ENCODE measurements around the gene PDE9A. TPM values are rescaled to one million over a fixed set of nuclear protein-coding genes. Genes with fewer than 3 reads are reported as not detected.
A peak's percentile ranks its signal among the peaks of the same experiment; 100 is the strongest.

Gene PDE9A
- total RNA-seq, 1 experiment from 2014 or later: not detected

- no peak for DNase-seq (ENCODE audit: low spot score)
These were observed 102.6 kb downstream of the PDE9A start for GRCh38 chr21:42755766-42756579.

GRCh38 chr21:42756580-42757250 lies 103.3 kb downstream of the PDE9A start:
- no peak for DNase-seq (ENCODE audit: low spot score)

- no peak for DNase-seq (ENCODE audit: low spot score)
These were observed 104.0 kb downstream of the PDE9A start for GRCh38 chr21:42757422-42757821.

DNA sequence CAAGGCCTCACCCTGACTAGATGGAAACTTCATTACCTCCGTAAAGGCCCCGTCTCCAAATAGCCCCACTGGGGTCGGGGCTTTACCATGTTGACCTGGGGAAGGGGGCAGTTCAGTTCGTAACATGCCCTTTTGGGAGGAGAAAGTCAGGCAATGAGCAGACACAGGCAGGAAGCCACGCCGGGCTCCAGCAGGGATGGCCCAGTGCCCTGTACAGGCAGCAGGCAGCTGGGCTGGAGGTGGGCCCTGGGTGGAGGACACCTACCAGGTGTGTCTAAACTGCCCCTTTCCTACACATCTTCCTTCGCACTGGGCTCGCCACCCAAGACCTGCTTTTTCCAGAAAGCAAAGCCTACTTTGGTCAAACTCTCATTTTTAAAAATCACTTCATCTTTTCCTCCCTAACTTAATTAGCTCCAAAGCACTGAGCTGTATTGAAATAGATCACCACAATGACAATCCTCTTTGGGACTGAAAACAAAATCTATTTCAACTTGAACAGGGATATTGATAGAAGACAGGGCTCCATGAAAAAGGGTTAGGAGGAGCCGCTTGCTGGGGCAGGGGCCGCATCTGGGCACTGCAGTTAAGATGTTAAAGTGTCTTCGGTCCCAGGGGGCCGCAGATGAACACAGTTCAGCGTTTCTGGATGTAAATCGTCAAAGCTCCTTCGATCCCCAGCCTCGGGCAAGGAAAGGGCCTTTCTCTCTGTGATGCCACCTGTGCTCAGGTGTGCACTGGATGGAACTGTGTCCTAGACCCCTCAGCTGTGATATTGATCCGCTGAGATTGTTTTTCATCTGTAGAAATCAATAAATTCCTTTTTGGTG lies 104.6 kb downstream of the PDE9A start:
- DNase-seq (ENCODE audit: low spot score): no peak

DNA sequence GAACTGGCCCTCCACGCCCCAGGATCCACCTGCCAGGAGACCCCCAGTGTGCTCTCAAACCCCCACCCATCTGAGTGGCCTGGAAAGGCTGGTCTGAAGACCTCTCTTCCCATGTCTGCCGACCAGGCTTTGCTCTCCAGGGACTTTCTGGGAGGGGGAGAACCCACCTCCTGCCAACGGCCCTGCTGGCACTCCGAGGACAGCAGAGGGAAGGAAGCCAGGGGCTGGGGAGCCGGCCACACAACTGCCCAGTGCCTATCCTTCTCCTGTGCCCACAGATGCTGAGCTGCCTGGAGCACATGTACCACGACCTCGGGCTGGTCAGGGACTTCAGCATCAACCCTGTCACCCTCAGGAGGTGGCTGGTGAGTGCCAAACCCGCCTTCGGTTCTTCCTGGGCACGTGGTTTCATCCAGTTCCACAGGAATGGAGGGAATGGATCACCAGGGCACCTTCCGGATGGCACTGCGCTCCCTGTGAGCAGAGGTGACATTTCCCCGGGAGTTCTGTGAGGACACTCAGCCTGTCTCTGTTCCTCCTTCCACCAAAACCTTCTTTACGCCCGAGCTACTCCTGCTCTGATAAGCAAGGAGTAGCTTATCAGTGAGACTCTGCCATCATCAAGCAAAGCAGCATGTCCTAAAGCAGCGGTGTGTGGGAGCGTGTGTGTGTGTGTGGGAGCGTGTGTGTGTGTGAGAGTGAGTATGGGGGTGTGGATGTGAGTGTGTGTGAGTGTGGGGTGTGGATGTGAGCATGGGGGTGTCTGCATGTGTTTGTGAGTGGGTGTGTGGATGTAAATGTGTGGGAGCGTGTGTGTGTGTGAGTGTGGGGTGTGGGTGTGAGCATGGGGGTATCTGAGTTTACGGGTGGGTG lies 105.5 kb downstream of the PDE9A start:
- DNase-seq (ENCODE audit: low spot score): no peak

GRCh38 chr21:42759594-42759927 lies 106.1 kb downstream of the PDE9A start:
- DNase-seq (ENCODE audit: low spot score): no peak

DNA sequence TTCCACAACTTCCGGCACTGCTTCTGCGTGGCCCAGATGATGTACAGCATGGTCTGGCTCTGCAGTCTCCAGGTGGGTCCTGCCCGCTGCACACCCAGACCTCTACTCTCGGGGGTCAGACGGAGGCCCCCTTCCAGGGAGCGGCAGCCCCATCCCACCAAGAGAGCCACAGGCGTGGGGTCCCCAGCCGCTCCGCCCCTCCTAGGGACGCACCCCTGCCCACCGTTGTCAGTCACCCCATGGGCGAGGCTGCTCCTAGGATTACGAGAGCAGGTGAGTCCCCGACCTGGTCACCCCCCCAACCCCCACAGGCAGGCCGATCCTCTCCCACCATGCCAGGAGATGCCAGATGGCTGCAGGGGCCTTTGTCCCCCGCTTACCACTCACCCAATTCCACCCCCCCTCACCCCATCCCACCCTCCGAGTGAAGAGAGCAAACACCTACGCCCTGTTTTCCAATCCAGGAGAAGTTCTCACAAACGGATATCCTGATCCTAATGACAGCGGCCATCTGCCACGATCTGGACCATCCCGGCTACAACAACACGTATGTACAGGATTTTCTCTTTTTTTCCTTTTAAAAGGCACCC lies 107.0 kb downstream of the PDE9A start:
- DNase-seq (ENCODE audit: low spot score): no peak

- peak; percentile 2 for DNase-seq (ENCODE audit: low spot score)
These were observed 107.7 kb downstream of the PDE9A start for GRCh38 chr21:42760951-42761751.

DNA sequence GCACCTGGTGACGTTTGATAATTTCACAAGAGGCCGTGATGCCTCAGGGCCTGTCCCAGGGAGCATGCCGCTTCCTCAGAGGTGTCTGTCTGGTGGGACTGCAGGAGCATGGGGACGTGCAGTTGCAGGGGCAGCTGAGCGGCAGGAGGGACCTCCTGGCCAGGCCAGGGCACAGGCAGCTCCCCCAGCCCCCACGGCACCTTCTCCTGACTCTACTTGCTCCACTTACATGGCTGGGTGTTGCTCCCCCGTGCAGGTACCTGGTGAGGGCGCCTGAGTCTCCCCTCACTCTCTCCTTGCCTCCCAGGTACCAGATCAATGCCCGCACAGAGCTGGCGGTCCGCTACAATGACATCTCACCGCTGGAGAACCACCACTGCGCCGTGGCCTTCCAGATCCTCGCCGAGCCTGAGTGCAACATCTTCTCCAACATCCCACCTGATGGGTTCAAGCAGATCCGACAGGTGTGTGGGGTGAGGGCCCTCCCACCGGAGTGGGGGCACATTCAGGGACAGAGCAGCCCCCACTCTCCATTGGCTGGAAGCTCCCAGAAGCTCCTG lies 108.4 kb downstream of the PDE9A start:
- DNase-seq (ENCODE audit: low spot score): no peak

DNA sequence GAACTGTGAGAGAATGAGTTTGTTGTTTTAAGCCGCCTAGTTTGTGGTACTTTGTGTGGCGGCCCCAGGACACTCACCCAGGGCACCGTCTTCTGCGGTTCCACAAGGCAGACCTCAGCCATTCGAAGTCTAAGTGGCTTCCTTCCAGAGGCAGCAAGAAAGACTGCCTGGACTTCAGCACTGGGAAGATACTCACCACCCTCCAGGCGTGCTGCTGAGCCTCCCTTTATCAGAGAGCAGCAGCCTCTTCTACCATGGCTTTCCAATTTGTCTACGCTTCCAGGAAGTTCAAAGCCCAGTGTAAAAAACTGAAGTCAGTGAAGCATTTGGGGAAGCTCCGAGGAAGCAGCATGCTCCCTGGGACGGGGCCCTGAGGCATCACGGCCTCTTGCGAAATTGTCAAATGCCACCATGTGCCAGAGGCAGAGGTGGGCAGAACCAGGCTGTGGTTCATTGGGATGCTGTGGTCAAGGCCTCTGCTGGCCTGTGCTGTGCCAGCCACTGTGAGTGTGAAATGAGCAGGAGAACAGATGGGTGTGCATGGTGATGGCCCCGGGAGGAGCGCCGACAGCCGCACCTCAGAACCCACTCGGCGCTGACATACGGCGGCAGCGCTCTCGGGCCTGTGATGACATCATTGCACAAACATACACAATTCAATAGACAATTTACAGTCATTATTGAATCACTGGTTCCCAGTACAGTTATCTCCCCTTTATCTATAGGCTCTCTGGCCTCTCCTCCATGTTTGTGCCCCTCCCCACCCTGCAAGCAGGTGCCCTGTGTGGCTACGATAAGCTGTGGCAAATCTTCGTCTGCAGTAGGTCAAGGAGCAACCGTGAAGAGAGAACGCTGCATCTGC lies 110.4 kb downstream of the PDE9A start:
- no peak for DNase-seq (ENCODE audit: low spot score)

- DNase-seq (ENCODE audit: low spot score): no peak
These were observed 111.0 kb downstream of the PDE9A start for GRCh38 chr21:42764443-42764760.

DNA sequence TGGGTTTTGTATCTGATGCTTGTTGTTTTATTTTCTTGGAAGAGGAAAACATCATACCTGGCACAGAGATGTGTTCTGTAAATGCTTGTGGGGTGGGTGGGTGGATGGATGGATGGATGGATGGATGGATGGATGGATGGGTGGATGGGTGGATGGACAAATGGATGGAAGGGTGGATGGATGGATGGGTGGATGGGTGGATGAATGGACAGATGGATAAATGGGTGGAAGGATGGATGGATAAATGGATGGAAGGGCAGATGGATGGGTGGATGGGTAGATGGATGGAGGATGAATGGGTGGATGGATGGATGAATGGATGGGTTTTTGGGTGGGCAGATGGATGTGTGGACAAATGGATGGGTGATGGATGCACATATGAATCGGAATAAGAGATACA lies 111.5 kb downstream of the PDE9A start:
- no peak for DNase-seq (ENCODE audit: low spot score)

DNA sequence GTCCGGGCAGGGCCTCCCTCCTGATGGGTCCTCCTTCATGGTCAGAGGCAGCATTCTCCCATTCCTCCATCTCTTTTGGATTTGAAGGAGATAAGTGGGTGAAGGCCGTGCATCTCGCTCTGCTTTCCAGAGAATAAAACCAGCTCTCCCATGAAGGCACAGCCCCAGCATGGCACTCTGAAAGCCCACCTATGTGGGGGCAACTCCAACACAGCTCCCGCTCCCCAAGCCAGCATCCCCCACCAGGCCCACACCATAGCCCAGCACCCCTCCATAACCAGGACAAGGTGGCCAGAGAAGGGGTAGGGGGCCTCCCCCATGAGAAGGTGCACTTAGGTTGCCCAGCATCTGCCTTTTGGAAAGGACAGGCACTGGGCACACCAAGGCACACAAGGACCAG lies 112.2 kb downstream of the PDE9A start:
- DNase-seq (ENCODE audit: low spot score): no peak

DNA sequence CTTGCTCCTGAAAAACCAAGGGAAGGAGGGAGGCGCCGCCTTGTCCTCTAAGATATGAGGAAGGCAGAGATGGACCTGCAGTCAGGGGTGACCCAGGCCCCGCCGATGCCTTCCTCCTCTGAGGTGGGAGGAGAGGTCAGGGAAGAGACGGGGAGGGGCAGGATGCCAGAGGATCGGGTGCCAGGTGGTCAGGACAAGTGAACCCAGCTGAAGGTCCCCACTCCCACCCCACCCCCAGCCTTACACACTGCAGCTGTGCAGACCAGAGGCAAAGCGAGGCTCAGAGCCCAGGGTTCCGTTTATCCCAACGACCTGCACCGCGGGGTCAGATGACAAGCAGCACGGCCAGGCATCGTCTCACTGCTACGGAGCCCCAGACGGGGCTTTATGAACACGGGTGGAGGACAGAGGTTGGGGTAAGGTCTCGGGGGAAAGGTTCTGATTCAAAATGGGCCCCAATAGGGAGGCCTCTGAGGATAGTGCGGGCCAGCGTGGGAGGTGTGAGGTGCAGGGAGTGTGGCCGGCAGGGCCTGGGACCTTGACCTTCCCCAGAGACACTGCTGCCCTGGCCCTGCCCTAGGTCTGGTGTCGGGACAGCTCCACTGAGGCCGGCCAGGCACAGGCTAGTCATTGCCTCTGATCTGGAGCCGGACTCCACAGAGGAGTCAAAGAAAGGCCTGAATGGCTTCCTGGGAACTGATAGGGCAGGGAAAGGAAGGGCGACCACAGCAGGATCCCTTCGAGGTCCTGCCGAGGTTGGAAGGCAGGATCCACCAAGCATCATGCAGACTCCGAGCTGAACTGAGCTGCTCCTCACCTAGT lies 113.5 kb downstream of the PDE9A start:
- DNase-seq (ENCODE audit: low spot score): no peak

DNA sequence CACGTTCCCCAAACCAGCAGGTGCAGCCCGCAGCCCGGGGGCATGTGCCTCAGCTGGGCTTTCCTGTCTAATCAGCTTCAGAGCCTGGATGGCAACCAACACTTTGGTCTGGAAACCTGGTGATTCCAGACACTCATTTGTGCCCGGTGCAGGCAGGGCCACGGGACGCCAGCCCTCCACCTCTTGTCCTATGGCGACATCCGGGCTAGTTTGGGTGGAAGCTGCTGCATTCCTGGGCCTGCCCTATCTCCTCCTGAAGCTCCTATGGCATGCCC lies 114.1 kb downstream of the PDE9A start:
- no peak for DNase-seq (ENCODE audit: low spot score)

GRCh38 chr21:42768324-42769121 lies 115.1 kb downstream of the PDE9A start:
- DNase-seq (ENCODE audit: low spot score): no peak

- no peak for DNase-seq (ENCODE audit: low spot score)
These were observed 115.9 kb downstream of the PDE9A start for GRCh38 chr21:42769183-42769819.
